Kidney (tissue), 14 donors: ENCODE data around the gene RAI1. TPM values are rescaled to one million over a fixed set of nuclear protein-coding genes. Genes with fewer than 3 reads are reported as not detected.

Experiments used
- DNase-seq, 5 donors: peaks; one replicate each; pipeline ENCODE4 v3.0.0-alpha.2; 2013 to 2020
- FAIRE-seq: peaks from 2 replicates; lab custom pipeline; 2012; peaks lifted over from hg19 to GRCh38; lab: Jason Lieb, UNC
- H3K27ac ChIP-seq, 2 donors: one replicate each; pipeline ENCODE4 v1.7.0; 2013; ENCODE audit warnings: low read depth in 2 of 2, low read length in 2 of 2, inconsistent platforms in 1 of 2
- H3K27me3 ChIP-seq: one replicate; pipeline ENCODE4 v1.7.1; 2013; ENCODE audit warnings: low read length, inconsistent platforms; ENCODE audit not compliant: control insufficient read depth, insufficient read depth
- H3K36me3 ChIP-seq, 3 donors: one replicate each; pipeline versions ENCODE4 v1.7.0 to v1.7.1; 2013; ENCODE audit warnings: low read length in 3 of 3, control low read depth in 1 of 3, inconsistent platforms in 1 of 3; ENCODE audit not compliant: insufficient read depth in 3 of 3, control insufficient read depth in 2 of 3
- H3K4me1 ChIP-seq, 3 donors: one replicate each; pipeline versions ENCODE4 v1.7.0 to v1.7.1; 2013; ENCODE audit warnings: low read length in 3 of 3, inconsistent platforms in 1 of 3, low read depth in 1 of 3; ENCODE audit not compliant: control insufficient read depth in 2 of 3, insufficient read depth in 2 of 3
- H3K4me3 ChIP-seq, 3 donors: one replicate each; pipeline versions ENCODE4 v1.7.0 to v1.8.1; 2013; ENCODE audit warnings: low read length in 3 of 3, control low read depth in 1 of 3, inconsistent platforms in 1 of 3
- H3K9ac ChIP-seq, 3 donors: one replicate each; pipeline versions ENCODE4 v1.7.0 to v1.7.1; 2013; ENCODE audit warnings: low read length in 3 of 3, control low read depth in 1 of 3, inconsistent platforms in 1 of 3
- H3K9me3 ChIP-seq, 3 donors: one replicate each; pipeline versions ENCODE4 v1.7.0 to v1.7.1; 2013; ENCODE audit warnings: low read length in 3 of 3, control low read depth in 1 of 3, inconsistent platforms in 1 of 3; ENCODE audit not compliant: control insufficient read depth in 2 of 3, insufficient read depth in 1 of 3
- CTCF ChIP-seq: IDR thresholded peaks from 3 replicates; pipeline ENCODE4 v1.5.1; 2012; ENCODE audit warnings: mild to moderate bottlenecking, moderate library complexity, borderline replicate concordance; ENCODE audit not compliant: insufficient read depth; ENCODE audit errors: extremely low read depth
- intact Hi-C: fragments of 100-400 bp; cut with DNase I; formaldehyde crosslinking; loops from one replicate; pipeline ENCODE4 v1.11.1; 2022
- polyA plus RNA-seq: library from polyadenylated mRNA; stranded (reverse); fragments of 350-450 nt; fragmentation: Illumina TruSeq; extraction: RNeasy Lipid Tissue Mini Kit (QIAGEN cat#74804); gene quantifications from one replicate; pipeline ENCODE4 v1.2.3, GENCODE V29; 2014; ENCODE audit warnings: low read depth, low replicate concordance; ENCODE audit not compliant: insufficient read depth
- total RNA-seq: library from RNA; stranded (reverse); fragmentation: NEBNext Ultra II Directional; extraction: Animal tissue kit (Norgen Biotek cat#: 25700); gene quantifications from one replicate; pipeline ENCODE4 v1.2.1, GENCODE V29; 2021
- donor health status: control.
- donor health status: control.
- donor health status: control.
- donor health status: control.
- donor health status: control.
- donor health status: DM: yes; HTN: yes; CAD: no.
- donor health status: Normal renal cell carcinoma (clear cell type).

RAI1 gene
- total and polyA plus RNA-seq, 2 donors from 2014 or later = 6.7 to 50.5 TPM

- no peak for FAIRE-seq
- DNase-seq = no peak
- TF ChIP-seq CTCF = no peak
Observed at GRCh38 chr17:17758941-17759563, 77.8 kb downstream of the RAI1 start.

DNA sequence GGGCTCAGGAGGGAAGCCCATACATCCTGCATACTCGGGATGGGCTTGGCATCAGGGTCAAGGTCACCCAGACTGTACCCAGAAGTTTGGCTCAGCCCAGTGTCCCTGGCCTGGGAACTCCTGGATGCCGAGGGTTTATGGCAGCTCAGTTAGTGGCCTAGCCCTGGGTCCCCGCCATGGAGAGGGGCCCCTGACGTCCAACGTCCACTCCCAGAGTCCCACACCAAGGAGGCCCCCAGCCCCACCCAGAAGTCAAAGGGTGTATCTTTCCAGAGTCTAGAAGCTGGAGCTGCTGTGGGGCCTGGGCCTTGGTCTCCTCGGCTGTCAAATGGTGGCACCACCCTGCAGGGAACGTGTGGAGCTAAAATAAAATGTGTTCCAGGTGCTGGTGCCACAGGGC lies 79.1 kb downstream of the RAI1 start:
- H3K27ac ChIP-seq = no peak overlapping the region
- intact Hi-C loops = no loop called here
- H3K4me3 ChIP-seq = no peak overlapping the region
- H3K4me1 ChIP-seq = peaks cover 0 to under 1% (median 0%) of the 10 kb centered on the region in 3 donors
- no peaks in the 10 kb centered on the region for H3K9me3 ChIP-seq
- TF ChIP-seq CTCF = no peak
- no peaks in the 10 kb centered on the region for H3K27me3 ChIP-seq
- DNase-seq (no peak), FAIRE-seq (no peak)
- H3K9ac ChIP-seq = no peak overlapping the region
- no peaks in the 10 kb centered on the region for H3K36me3 ChIP-seq

More at GRCh38 chr17:17758941-17759563, 77.8 kb downstream of the RAI1 start:
- peaks cover 0 to 3% (median 0%) of the 10 kb centered on the region in 3 donors for H3K4me1 ChIP-seq
- H3K9ac ChIP-seq = no peak overlapping the region
- no peaks in the 10 kb centered on the region for H3K27me3 ChIP-seq
- no peaks in the 10 kb centered on the region for H3K9me3 ChIP-seq
- H3K4me3 ChIP-seq = no peak overlapping the region
- H3K27ac ChIP-seq = no peak overlapping the region
- intact Hi-C loops = no loop called here
- no peaks in the 10 kb centered on the region for H3K36me3 ChIP-seq

DNA sequence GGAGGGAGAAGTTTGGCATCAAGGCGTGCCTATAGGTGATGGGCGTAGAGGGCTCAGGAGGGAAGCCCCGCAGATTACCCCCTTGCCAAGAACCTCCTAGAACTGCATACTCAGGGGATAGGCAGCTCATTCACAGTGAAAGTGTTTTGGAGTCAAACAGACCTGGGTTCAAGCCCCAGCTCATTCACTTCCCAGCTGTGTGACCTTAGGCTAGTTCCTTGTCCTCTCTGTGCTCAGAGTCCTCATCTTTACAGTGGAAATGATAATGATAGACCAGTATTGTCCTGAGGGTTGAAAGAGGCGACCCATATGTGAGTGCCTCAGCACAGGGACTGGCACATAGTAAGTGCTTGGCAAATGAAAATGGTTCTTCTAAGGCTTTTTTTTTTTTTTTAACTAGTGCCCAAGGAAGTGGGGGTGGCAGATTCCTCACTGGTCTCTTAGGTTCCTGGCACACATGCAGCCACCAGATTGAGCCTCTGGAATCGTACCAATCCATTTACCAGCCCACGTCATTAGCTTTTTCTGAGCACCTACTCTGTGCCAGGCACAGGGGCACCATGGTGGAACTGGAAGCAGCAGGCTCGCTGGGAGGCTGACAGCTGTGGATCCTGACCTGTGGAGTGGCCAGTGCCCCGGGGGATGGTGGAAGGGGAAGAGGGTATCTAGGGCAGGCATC lies 79.8 kb downstream of the RAI1 start:
- TF ChIP-seq CTCF = no peak

More for the DNA sequence above, 79.8 kb downstream of the RAI1 start:
- H3K36me3 ChIP-seq = no peaks in the 10 kb centered on the region
- no peak overlapping the region for H3K4me3 ChIP-seq
- no peaks in the 10 kb centered on the region for H3K4me1 ChIP-seq
- intact Hi-C loops = no loop called here
- no peaks in the 10 kb centered on the region for H3K9me3 ChIP-seq
- H3K9ac ChIP-seq = no peak overlapping the region
- H3K27me3 ChIP-seq = no peaks in the 10 kb centered on the region
- FAIRE-seq (no peak), DNase-seq (peak in 1 of 5 donors; percentile 54)
- no peak overlapping the region for H3K27ac ChIP-seq
